Neural cell (in vitro differentiated cells): ENCODE data around the gene RAPGEF2. TPM values are rescaled to one million over a fixed set of nuclear protein-coding genes. Genes with fewer than 3 reads are reported as not detected.
"Not testable (repeated sequence)": the region's sequence is repeated elsewhere in the genome, so short reads cannot be mapped to it uniquely, and the experiment has no call there.

Experiments
- H2AFZ ChIP-seq: fragments of 200-600, 300-800 bp; sonication (generic), shearing (Covaris generic); 2 replicates; pipeline ENCODE4 v1.6.0; 2014; ENCODE audit warnings: low read depth, mild to moderate bottlenecking, antibody characterized with exemption, low read length, moderate library complexity
- H3F3A ChIP-seq: fragments of 200-600 bp; shearing (Covaris generic); 2 replicates; pipeline ENCODE4 v1.6.1; 2016; ENCODE audit warnings: mild to moderate bottlenecking, moderate library complexity, mixed read lengths, antibody characterized with exemption, low read length; ENCODE audit not compliant: insufficient read depth, poor library complexity, severe bottlenecking
- H3K27ac ChIP-seq: fragments of 200-600, 300-800 bp; sonication (generic), shearing (Covaris generic); 2 replicates; pipeline ENCODE4 v1.5.1; 2014; ENCODE audit warnings: mild to moderate bottlenecking, low read length, moderate library complexity
- H3K27me3 ChIP-seq: fragments of 300-800, 200-600 bp; sonication (generic), shearing (Covaris generic); 2 replicates; pipeline ENCODE4 v1.6.0; 2014; ENCODE audit warnings: mild to moderate bottlenecking, low read depth, low read length, moderate library complexity; ENCODE audit not compliant: insufficient read depth
- H3K36me3 ChIP-seq: fragments of 300-800, 200-600 bp; sonication (generic), shearing (Covaris generic); 2 replicates; pipeline ENCODE4 v1.5.1; 2014; ENCODE audit warnings: mild to moderate bottlenecking, antibody characterized with exemption, low read length, moderate library complexity; ENCODE audit not compliant: insufficient read depth
- H3K4me2 ChIP-seq: fragments of 300-800, 200-600 bp; sonication (generic), shearing (Covaris generic); 2 replicates; pipeline ENCODE4 v1.6.0; 2014; ENCODE audit warnings: mild to moderate bottlenecking, low read length
- H3K4me3 ChIP-seq: fragments of 300-800, 200-600 bp; sonication (generic), shearing (Covaris generic); 2 replicates; pipeline ENCODE4 v1.5.1; 2014; ENCODE audit warnings: mild to moderate bottlenecking, low read length, moderate library complexity
- H3K79me2 ChIP-seq: fragments of 200-600 bp; shearing (Covaris generic); replicated peaks from 2 replicates; pipeline ENCODE4 v1.6.0; 2014; ENCODE audit warnings: mild to moderate bottlenecking, low read length, moderate library complexity; ENCODE audit not compliant: insufficient read depth
- H3K9ac ChIP-seq: fragments of 300-800, 200-600 bp; sonication (generic), shearing (Covaris generic); 2 replicates; pipeline ENCODE4 v1.6.1; 2016; ENCODE audit warnings: mild to moderate bottlenecking, low read length, mixed read lengths
- H3K9me2 ChIP-seq: fragments of 200-600 bp; shearing (Covaris generic); 2 replicates; pipeline ENCODE4 v1.6.1; 2016; ENCODE audit warnings: mild to moderate bottlenecking, low read length, mixed read lengths; ENCODE audit not compliant: insufficient read depth
- H3K9me3 ChIP-seq: fragments of 200-600, 300-800 bp; sonication (generic), shearing (Covaris generic); 2 replicates; pipeline ENCODE4 v1.6.1; 2016; ENCODE audit warnings: mild to moderate bottlenecking, mixed run types, low read length, moderate library complexity, mixed read lengths
- H4K20me1 ChIP-seq: fragments of 200-600 bp; shearing (Covaris generic); 2 replicates; pipeline ENCODE4 v1.6.1; 2016; ENCODE audit warnings: mild to moderate bottlenecking, mixed run types; ENCODE audit not compliant: insufficient read depth
- EP300 ChIP-seq: fragments of 450-650 bp; conservative IDR thresholded peaks from 2 replicates; pipeline ENCODE4 v1.6.1; 2014; ENCODE audit warnings: antibody characterized with exemption, mild to moderate bottlenecking, moderate library complexity; ENCODE audit not compliant: poor library complexity, severe bottlenecking
- EZH2 ChIP-seq: fragments of 200-600, 300-800 bp; shearing (Covaris generic), sonication (generic); IDR thresholded peaks from 2 replicates; pipeline ENCODE4 v1.6.1; 2014; ENCODE audit warnings: antibody characterized with exemption, low read length, borderline replicate concordance, mild to moderate bottlenecking; ENCODE audit not compliant: insufficient read depth, poor library complexity, severe bottlenecking
- MXI1 ChIP-seq: fragments of 450-650 bp; conservative IDR thresholded peaks from 2 replicates; pipeline ENCODE4 v1.6.1; 2014; ENCODE audit warnings: antibody characterized with exemption, mild to moderate bottlenecking; ENCODE audit not compliant: poor library complexity, severe bottlenecking
- POLR2AphosphoS5 ChIP-seq: IDR thresholded peaks from 2 replicates; pipeline ENCODE4 v1.6.1; 2012
- RAD21 ChIP-seq: fragments of 450-650 bp; conservative IDR thresholded peaks from 2 replicates; pipeline ENCODE4 v1.6.1; 2014; ENCODE audit warnings: antibody characterized with exemption, mild to moderate bottlenecking, moderate library complexity
- SMC3 ChIP-seq: fragments of 450-650 bp; conservative IDR thresholded peaks from 2 replicates; pipeline ENCODE4 v1.6.1; 2014; ENCODE audit warnings: antibody characterized with exemption, mild to moderate bottlenecking, moderate library complexity; ENCODE audit not compliant: poor library complexity
- TAF1 ChIP-seq: IDR thresholded peaks from 2 replicates; pipeline ENCODE4 v1.6.1; 2012; ENCODE audit warnings: low read depth
- polyA plus RNA-seq: library from polyadenylated mRNA; depleted of rRNA; stranded (reverse); fragments of >200 nt; gene quantifications from 2 replicates; pipeline ENCODE4 v1.2.3, GENCODE V29; 2014
- TF ChIP-seq, protein P1 (sequence below): fragments of 450-650 bp; IDR thresholded peaks from 2 replicates; pipeline ENCODE4 v1.5.1; 2014; ENCODE audit warnings: antibody characterized with exemption, mild to moderate bottlenecking, moderate library complexity; ENCODE audit not compliant: poor library complexity, severe bottlenecking

The RAPGEF2 gene
- polyA plus RNA-seq, 1 donor from 2014 or later, result 134 TPM

DNA sequence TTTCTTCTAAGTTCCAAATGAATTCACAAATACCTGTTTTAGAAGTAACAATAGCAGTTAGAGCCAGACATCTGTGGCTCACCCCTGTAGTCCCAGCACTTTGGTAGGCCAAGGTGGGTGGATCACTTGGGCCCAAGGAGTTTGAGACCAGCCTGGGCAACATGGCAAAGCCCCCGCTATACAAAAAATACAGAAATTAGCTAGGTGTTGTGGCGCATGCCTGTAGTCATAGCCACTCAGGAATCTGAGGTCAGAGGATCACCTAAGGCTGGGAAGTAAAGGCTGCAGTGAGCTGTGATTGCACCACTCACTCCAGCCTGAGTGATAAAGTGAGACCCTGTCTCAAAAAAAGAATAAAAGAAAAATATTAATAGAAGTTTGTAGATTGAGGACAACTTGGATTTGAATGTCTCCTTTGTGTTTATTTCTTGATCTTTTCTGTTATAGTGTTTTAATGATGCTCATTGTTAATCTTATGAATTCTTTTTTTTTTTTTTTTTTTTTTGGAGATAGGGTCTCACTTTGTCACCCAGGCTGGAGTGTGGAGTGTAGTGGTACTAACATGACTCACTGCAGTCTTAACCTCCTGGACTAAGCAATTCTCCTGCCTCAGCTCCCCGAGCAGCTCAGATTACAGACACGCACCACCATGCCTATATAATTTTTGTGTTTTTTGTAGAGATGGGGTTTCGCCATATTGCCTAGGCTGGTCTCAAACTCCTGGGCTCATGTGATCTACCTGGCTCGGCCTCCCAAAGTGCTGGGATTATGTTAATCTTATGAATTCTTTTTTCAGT is 30.7 kb upstream of the RAPGEF2 start:
- Histone ChIP-seq H2AFZ (no peak overlapping the region), H3K4me2 (no peak overlapping the region), H3K4me3 (no peak overlapping the region)

DNA sequence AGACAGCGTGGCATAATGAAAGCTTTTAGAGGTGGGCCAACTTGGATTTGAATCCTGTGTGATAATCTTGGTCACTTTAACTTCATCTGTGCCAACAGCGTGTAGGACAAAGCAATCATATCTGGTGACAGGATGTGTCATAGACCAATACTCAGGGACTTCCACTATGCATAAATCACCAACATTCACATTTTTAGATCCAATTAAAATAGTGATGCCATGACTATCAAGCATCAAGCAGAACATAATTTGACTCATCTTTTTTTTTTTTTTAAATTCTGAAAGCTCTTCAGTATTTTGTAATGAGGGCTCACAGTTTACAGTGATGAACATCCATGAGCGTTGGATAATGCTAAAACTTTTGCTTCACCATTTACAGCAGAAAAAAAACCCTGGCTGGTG is 27.3 kb upstream of the RAPGEF2 start:
- no peaks in the 10 kb centered on the region for H3F3A ChIP-seq
- no peak overlapping the region for H3K9ac ChIP-seq
- no peaks in the 10 kb centered on the region for H3K36me3 ChIP-seq
- no peaks in the 10 kb centered on the region for H3K9me2 ChIP-seq
- no peak overlapping the region for H2AFZ ChIP-seq
- no peak overlapping the region for H3K27ac ChIP-seq
- no peaks in the 10 kb centered on the region for H4K20me1 ChIP-seq
- H3K4me3 ChIP-seq, result no peak overlapping the region
- no peaks in the 10 kb centered on the region for H3K9me3 ChIP-seq
- H3K27me3 ChIP-seq, result no peaks in the 10 kb centered on the region
- TF ChIP-seq EZH2 (no peak), POLR2AphosphoS5 (no peak), TAF1 (no peak), RAD21 (no peak), MXI1 (no peak), EP300 (no peak)
- TF ChIP-seq, protein P1, sequence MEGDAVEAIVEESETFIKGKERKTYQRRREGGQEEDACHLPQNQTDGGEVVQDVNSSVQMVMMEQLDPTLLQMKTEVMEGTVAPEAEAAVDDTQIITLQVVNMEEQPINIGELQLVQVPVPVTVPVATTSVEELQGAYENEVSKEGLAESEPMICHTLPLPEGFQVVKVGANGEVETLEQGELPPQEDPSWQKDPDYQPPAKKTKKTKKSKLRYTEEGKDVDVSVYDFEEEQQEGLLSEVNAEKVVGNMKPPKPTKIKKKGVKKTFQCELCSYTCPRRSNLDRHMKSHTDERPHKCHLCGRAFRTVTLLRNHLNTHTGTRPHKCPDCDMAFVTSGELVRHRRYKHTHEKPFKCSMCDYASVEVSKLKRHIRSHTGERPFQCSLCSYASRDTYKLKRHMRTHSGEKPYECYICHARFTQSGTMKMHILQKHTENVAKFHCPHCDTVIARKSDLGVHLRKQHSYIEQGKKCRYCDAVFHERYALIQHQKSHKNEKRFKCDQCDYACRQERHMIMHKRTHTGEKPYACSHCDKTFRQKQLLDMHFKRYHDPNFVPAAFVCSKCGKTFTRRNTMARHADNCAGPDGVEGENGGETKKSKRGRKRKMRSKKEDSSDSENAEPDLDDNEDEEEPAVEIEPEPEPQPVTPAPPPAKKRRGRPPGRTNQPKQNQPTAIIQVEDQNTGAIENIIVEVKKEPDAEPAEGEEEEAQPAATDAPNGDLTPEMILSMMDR, result no peak
- H3K79me2 ChIP-seq, result no peaks in the 10 kb centered on the region
- no peak overlapping the region for H3K4me2 ChIP-seq

More for the DNA sequence above, 30.7 kb upstream of the RAPGEF2 start:
- Histone ChIP-seq H3K36me3 (no peaks in the 10 kb centered on the region), H4K20me1 (no peaks in the 10 kb centered on the region), H3K27ac (no peak overlapping the region), H3K9me3 (no peaks in the 10 kb centered on the region), H3K27me3 (no peaks in the 10 kb centered on the region), H3K79me2 (no peaks in the 10 kb centered on the region), H3K9me2 (no peaks in the 10 kb centered on the region), H3F3A (no peaks in the 10 kb centered on the region), H3K9ac (no peak overlapping the region)
- TF ChIP-seq SMC3 (no peak), EP300 (no peak), TAF1 (no peak), RAD21 (no peak), EZH2 (no peak)
- TF ChIP-seq, protein P1, result no peak

DNA sequence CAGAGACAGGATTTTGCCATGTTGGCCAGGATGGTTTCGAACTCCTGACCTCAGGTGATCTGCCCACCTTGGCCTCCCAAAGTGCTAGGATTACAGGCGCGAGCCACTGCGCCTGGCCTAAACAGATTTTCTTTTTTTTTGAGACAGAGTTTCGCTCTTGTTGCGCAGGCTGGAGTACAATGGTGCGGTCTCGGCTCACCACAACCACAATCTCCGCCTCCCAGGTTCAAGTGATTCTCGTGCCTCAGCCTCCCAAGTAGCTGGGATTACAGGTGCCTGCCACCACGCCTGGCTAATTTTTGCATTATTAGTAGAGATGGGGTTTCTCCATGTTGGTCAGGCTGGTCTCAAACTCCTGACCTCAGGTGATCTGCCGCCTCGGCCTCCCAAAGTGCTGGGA is 25.9 kb upstream of the RAPGEF2 start:
- H3K9me3 ChIP-seq, H3K9me2 ChIP-seq, H2AFZ ChIP-seq, H3K36me3 ChIP-seq, H3K27me3 ChIP-seq, H3K27ac ChIP-seq, H3K9ac ChIP-seq, H3K4me2 ChIP-seq, H3K4me3 ChIP-seq, H3F3A ChIP-seq, H3K79me2 ChIP-seq, H4K20me1 ChIP-seq: not testable (repeated sequence)
